Anterior cingulate cortex (tissue), 58 donors: ENCODE measurements around the gene MFRP.

ENCODE experiments used
- DNase-seq, 58 donors: peaks; one replicate each; lab custom pipeline; 2025; lab: John Stamatoyannopoulos, UW

The MFRP gene

GRCh38 chr11:119305556-119306372 lies 40.7 kb downstream of the MFRP start:
- DNase-seq = no peak

- DNase-seq = no peak
Measured at GRCh38 chr11:119303227-119303718, 43.2 kb downstream of the MFRP start.

DNA sequence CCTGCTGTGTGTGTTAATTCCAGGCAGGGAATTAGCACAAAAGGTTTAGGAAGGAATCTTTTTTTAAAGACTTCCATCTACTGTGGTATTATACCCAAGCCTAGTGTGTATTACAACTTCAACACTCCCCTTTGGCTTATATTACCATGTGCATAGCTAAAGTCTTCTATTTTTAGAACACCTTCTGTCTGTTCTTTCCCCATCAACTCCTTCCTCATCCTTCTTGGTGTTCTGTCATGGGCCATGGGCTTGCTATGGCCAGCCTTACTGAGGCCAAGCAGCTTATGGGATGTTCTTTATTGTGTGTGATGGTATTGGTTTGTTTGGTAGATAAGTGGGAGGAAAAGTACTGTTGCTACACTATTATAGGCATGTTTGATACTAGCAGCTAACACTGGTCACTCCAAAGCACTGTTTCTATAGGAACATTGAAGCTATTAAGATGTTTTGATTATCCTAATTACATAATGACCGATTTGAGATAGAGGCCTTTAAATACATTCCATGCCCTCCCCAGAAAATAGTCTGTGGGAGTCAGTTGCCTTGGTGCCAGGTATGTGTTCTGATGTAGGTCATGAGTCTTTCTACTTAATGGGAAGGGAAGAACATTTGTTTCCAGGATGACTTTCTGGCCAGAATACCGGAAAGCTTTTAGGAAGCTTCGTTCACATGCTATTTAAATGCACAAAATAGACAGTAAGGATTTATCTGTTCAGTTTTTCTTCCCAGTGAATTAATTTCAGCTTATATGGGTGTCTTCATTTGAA lies 46.1 kb downstream of the MFRP start:
- DNase-seq = no peak

DNA sequence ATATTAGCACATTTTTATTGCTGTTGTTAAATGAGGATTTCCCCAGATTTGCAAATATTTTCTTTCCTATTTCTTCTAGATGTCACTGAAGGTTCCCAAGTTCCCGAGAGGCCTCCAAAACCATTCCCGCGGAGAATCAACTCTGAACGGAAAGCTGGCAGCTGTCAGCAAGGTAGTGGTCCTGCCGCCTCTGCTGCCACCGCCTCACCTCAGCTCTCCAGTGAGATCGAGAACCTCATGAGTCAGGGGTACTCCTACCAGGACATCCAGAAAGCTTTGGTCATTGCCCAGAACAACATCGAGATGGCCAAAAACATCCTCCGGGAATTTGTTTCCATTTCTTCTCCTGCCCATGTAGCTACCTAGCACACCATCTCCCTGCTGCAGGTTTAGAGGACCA lies 47.1 kb downstream of the MFRP start:
- DNase-seq = no peak

DNA sequence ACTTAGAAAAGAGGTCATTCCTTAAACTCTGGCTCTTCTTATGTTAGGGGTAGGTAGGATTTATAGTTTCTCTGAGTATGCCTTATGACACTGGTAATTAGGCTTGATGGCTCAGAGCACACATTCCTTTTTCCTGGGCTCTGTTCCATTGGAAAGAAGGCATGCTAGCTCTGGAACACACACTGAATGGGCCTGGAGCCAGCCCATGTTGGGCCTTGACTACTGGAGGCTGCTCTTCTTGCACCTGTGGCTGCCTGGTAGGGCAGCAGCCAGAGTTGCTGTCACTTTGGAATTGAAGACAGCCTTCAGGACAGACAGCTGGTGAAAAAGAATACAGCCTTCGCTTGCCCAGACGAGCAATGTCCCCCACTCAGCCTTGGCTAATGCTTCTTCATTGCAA lies 47.8 kb downstream of the MFRP start:
- DNase-seq = no peak

GRCh38 chr11:119297938-119298337 lies 48.6 kb downstream of the MFRP start:
- no peak for DNase-seq

- DNase-seq = no peak
Measured at GRCh38 chr11:119295178-119295577, 51.3 kb downstream of the MFRP start.

DNA sequence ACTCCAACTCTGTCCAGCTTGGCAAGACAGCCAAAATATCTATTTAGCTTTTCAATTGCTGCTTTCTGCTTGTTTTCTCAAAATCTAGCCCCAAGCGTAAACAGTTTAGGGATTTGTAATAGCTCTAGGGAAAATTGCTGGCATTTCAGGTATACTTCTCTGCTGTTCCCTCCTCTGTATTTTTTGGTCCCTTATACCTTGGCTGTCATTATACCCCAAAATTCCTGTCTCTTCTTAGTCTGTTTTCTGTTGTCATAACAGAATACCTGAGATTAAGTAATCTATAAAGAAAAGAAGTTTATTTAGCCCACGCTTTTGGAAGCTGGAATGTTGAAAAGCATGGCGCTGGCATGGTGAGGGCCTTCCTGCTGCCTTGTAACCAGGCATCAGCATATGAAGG lies 53.0 kb downstream of the MFRP start:
- no peak for DNase-seq

- no peak for DNase-seq
Measured at GRCh38 chr11:119290894-119291497, 55.5 kb downstream of the MFRP start.
